ENCODE results near the gene FRRS1L.
A peak's percentile ranks its signal among the peaks of the same experiment; 100 is the strongest.

The FRRS1L gene, protein sequence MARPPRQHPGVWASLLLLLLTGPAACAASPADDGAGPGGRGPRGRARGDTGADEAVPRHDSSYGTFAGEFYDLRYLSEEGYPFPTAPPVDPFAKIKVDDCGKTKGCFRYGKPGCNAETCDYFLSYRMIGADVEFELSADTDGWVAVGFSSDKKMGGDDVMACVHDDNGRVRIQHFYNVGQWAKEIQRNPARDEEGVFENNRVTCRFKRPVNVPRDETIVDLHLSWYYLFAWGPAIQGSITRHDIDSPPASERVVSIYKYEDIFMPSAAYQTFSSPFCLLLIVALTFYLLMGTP

DNA sequence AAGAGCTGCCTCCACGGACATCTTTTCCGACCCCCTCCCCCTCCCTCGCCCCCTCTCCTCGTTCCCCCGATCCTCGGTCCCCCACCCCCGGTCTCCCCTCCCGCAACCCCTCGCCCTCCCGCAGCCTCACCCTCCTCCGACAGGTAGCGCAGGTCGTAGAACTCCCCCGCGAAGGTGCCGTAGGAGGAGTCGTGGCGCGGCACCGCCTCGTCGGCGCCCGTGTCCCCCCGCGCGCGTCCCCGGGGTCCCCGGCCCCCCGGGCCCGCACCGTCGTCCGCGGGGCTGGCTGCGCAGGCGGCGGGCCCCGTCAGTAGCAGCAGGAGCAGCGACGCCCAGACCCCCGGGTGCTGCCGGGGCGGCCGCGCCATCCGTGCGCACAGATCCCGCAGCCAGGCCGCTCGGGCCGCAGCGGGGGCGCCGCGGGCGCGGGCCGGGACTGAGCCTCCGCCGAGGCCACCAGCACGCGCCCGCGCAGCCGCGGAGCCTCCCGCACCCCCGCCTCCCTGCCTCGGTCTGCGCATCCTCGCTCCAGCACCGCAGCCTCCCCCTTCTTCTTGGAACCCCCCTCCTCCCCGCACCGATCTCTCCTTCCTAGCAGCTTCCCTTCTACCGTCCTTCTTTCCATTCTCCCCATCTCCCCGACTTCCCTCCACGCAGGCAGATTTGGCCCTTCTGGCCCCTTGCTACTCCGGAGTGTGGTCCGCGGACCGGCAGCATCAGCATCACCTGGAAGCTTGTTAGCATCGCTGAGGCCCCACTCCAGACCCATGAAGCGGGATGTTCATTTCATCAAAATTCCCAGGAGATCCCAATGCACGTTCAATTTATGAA lies at the start of gene FRRS1L:
FRRS1L (minus strand) TSS at position 479 of the 831 bp plus-strand sequence; CDS start at position 368, 111 bp downstream.
- no peak for DNase-seq

DNA sequence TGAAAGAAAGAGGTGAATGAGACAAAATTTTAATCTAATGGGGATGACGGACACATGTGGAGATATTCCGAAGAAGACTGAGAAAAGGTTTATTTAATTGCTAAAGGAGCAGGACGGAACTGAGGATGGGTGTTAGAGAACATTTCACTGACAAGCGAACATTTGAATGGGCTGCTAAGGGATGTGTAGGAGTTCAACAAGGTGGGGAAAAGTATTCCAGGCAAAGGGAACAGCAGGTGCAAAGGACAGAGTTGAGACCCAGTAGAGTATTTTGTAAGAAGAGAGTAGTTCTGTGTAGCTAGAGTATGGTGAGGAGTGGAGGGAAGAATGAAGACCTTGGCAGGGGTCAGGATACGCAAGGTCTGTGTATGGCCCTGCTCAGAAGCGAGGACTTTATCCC lies 47.4 kb upstream of the FRRS1L start:
- DNase-seq, result no peak

DNA sequence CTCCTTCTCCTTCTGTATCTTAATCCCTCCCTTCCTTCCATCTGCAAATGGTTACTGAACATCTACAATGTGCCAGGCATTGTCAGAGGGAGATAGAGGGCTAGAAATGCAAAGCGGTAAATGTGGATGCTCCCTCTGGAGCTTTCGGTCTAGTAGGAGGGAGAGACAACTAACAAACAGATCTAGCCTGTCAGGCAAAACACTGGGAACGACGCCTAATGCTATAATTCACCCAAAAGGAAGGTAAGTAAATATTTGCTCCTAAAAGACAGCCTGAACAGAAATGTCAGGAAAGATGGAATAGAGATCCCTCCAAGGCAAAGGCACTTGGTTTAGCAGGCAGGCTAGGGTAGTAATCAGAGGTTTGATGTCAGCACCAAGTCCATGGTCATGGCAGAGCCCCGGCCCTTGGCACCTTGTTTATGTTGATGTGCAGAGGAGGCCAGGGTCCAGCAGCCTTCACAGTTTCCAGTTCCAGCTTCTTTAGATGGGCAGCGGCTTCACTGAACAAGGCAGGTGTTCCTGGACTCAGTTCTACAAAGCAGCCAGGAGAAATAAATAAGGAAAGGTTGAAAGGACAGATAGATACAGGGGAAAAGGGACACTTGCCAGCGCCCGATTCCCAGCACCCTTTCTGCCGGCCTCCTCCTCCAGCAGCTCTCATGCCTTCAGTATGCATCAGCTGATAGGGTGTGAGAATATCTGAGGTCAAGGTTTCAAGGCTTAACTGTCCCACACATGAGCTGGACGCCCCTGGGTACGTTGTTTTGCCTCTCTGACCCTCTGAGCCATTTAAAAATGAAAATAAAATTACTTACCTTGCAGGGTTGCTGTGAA lies 46.5 kb upstream of the FRRS1L start:
- DNase-seq, result peak; percentile 11

DNA sequence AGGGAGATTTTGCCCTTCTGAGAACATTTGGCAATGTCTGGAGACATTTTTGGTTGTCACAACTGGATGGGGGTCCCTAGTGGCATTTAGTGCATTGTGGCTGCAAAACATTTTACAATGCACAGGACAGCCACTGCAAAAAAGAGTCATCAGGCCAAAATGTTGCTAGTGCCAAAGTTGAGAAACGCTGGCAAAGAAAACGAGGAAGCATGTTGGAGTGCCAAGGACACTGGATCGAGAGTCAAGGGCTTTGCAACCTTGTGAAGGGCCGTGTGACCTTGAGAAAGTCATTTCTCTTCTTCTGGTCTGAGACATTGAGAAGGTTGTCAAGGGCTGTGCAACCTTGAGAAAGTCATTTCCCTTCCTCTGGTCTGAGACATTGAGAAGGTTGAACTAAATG lies 45.7 kb upstream of the FRRS1L start:
- no peak for DNase-seq

DNA sequence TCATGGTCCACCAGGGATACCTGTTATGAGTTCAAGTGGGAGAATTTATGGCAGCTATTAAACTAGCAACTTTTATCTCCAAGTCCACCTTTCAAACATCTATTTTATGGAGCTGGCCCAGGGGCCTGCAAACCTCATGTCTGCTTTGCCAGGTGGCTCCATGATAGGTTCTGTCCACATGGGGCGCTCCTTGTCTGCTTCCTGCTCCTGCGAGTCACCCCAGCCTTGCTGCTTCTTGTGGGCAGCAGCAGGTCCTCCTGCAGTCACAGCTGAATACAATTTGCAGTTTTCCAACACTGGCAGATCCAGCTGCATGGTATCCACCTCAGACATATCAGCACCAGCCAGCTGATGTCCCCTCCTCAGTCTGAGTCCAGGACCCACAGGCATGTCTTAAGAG lies 39.6 kb upstream of the FRRS1L start:
- DNase-seq, result no peak

DNA sequence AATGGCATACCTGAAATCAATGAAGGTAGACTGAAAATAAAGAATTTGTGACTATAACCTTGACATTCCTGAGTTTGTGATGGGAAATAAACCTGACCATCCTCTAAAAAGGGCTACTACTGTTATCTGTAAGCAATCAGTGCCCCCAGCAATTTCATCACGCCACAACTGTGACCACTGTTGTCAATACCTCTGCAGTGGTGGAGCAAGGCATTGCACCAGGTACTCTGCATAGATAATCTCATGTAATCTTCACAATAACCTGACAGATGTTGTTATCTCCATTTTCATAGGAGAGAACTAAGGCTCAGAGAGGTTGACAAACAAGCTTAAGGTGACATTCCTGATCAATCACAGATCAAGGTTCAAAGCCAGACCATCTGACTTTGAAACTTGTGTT lies 38.5 kb upstream of the FRRS1L start:
- DNase-seq, result no peak

DNA sequence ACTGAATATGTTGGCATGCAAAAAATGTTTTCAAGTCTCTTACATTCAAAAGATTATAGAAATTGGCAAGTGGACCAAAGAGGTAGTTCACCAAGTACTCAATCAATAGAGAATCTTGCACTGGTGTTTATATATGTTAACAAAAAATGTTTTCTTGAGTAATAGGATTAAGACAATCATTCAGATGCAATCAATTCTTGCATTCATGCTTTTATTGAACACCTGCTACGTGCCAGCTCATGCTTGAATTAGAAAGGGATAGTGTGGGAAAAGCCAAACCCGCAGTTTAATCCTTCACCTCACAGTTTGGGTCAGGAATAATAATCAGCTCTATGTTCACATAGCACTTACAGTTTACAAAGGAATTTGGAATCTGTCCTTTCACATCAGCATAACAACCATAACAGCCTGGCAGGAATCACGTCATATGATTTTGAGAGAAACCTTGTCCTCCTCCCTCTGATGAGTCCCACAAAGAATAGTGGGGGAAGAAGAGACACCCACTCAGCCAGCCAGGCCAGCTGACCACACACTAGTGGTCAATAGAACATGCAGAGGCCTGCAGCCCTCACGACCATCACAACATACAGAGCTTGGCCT lies 36.8 kb upstream of the FRRS1L start:
- no peak for DNase-seq

DNA sequence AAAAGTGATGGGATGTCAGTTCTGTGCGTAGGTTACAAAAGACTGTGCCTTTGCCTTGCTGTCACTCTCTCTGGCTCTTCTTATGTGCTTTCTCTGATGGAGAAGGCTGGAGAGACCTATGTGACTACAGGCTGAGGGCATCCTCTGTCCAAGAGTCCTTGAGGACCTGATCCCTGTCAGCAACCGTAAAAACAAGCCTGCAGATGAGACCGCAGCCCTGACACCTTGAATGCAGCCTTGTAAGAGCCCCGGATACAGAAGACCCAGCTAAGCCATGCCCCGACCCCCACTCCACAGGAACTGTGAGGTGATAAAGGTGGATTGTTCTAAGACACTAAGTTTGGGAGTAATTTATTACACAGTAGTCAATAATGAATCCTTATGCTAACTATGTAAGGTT lies 32.6 kb upstream of the FRRS1L start:
- no peak for DNase-seq

DNA sequence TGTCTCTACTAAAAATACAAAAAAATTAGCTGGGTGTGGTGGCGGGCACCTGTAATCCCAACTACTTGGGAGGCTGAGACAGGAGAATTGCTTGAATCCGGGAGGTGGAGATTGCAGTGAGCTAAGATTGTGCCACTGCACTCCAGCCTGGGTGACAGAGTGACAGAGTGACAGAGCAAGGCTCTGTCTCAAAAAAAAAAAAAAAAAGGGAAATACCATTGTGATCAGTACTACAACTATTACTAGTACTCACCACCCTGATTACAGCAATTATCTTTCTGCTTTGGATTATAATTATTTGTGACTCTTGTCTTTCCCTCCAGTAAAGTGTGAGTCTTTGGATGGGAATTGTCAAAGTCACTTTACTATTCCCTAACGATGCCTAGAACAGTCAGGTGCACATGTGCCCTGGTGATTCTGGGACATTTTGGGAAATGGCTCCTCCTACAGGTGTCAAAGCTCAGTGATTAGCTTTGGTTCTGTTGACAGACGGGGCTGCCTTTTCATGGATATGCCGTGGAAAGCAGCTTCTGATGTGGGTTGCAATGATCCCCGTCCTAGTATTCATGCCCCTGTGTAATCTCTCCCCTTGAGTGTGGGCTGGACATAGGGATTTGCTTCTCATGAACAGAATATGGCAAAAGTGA lies 31.8 kb upstream of the FRRS1L start:
- no peak for DNase-seq

DNA sequence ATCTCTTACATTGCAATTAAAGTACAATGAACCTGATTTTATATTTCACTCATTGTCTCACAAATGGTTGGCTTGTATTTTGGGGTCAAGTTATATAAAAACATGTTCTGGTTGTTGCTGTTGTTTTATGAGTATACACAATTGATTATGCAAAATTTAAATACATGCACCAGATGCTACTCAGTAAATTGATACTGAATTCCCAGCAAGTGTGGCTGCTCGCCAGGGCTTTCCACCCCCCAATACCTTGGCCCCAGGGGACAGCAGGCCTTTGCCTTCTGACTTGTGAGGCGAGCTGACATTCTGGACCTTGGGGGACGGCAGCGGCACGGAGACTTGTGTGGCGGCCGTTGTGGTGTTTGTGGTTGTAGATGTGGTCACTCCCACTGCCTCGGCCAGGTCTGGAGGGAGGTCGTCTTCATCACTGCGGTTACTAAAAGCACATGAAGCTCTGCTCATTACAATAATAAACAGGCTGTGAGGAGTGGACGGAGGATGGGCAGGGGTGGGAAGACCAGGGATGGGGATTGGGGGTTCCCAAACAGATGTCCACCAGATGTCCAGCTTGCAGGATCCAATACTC lies 27.0 kb upstream of the FRRS1L start:
- peak; percentile 49 for DNase-seq

DNA sequence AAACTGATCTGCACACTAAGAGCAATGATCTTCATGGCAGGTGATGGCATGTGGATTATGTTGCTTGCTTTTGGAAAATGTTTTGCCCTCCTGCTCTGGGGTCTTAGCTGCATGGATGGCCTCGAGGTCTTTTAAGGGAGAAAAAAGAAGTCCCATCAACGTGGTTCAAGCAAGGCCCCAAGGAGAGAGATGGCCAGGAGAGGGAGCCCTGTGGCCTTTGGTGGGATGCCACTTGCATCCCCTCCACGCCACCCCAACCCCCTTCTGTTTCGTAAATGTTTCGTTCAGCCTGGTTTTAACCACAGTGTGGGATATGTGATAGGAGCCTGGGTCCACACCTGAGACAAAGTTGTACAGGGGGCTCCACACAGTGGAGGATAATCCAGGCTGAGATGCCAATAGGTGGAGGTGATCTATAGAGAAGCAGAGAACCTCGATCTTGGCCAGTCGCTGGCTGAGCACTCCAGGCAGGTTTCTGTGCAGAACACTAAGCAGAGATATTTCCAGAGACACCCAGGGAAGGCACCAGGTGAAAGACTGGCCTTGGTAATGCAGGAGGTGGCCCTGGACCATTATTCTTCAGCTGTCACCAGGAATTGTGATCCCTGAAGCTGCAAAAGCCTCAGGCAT lies 25.8 kb upstream of the FRRS1L start:
- DNase-seq, result no peak

DNA sequence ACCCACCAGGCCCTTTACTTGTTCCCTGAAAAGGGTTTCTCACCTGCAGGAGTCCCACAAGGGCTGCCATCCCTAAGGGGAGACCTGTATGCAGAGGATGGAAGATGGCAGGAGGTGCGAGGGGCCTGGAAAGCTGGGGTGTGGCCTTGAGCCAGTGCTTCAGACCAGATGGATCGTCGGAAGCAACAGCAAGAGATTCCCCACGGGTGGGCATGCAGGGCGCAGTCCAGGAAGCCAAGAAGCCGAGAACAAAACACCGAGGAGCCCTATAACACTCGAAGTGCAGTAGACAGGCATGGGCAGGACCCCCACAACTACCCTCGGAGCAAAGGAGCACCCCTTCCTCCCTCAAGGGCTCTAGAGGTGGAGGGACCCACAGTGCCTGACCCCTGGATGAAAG lies 24.7 kb upstream of the FRRS1L start:
- no peak for DNase-seq

DNA sequence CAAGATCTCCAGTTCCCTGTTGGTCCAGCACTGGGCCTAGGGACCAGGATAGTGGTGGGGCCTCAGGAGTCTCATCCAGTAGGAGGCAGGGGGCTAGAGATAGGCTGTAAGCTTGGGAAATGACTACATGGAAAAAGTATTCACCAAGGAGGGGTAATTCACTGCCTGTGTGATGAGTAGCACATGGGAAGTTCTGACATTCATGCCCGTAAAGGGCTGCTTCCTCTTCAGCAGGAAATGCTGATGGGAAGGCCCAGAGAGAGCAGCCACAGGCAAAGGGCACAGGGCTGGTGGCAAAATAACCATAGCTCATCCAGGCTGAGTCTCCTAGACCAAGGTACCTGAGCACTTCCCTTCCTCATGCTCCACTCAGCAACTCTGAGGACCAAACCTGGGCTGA lies 23.1 kb upstream of the FRRS1L start:
- DNase-seq, result peak; percentile 19

DNA sequence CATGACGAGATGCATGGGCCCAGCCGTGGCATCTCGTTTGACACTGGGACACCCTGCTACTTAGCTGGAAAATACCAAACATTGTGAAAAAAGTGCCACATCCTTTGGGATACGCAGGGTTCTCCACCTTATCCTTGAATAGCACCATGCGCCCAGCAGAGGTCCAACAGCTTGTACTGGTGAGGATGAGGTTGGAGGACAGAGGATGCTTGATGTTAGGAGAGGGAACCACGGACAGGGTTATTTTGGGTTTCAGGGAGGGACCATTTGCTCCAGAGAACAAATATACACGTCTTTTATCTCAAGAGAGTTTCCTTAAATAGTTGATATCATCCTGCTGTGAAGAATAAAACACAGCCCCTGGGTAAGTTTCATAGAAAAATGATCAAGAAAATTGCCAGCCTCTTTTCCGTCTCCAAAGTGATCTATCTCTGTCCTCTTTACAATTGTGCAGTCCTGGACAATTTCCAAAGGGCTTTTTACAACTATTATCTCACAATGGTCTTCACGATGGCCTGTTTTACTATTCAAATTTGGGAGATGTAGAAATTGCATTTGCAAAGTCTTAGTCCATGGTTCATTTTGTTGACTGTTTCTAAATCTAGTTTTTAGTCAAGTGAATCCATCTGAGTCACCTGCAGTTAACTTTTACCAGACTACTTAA lies 19.9 kb upstream of the FRRS1L start:
- DNase-seq, result no peak

DNA sequence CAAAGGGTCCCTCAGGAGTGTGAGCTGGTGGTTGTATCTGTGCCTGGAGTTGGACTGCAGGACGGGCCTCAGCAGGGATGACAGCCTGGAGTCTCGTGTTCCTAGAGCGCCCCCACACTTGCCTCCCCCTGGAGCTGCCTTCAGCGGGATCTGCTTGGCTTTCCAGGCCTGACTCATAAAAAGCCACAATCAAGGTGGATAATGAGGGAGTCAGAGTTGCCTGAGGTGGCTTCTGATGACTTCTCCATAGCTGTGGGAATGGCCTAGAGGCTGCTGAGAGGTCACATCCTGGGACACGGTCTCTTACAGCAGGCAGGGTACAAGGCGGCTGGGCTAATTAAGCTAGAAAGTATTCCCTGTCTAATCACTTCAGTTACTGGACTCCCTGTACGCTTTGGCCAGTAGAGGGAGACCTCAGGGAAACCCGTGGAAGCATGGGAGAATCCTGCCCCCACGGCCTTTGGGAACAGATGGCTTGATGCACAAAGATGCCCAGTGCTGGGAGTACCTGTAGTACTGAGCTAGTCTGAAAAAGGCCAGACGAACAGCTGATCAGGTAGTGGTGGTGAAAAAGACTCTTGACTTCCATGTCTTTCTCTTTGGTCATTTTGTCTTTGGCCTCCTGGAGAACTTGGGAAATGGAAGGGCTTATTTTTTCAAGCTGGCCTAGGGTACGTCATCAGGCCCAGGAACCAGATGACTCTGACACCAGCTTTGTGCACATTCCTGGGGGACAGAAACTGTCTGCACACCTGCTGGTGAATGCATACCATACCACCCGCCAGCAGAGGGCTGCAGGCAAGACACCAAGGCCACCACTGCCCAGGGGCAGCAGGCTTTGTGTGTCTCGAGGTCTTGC lies 16.1 kb upstream of the FRRS1L start:
- peak; percentile 15 for DNase-seq

DNA sequence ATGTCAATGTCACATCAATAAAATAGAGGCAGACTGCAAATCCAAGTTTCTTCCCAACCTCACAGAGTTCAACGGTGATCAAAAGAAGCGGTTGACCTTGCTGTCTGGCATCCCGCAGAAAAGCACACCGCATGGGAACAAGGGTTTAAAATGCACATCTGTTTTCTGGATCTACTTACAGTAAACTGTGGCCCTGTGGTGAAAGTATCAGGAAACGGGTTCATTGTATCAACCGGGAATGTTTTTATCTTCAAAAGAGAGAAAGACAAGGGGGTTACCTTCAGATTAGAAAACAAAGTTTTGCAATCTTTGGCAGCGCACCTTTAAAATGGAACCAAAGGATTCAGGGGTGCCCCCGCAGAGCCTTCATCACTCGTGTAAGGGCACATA lies 15.5 kb upstream of the FRRS1L start:
- no peak for DNase-seq

DNA sequence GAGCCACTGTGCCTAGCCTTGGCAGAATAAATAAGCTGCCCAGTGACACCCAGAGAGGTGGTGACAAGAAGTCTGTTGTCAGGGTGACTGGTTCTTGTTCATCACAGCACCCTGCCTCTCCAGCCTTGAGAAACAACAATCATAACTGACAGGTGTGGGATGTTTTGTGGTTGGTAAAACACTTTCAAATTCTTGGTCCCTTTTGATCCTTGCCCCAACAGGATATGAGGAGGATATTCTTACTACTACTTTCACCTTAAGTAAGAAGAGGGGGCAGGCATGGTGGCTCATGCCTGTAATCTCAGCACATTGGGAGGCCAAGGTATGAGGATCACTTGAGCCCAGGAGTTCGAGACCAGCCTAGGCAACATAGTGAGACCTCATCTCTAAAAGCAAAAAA lies 14.2 kb upstream of the FRRS1L start:
- DNase-seq, result no peak

DNA sequence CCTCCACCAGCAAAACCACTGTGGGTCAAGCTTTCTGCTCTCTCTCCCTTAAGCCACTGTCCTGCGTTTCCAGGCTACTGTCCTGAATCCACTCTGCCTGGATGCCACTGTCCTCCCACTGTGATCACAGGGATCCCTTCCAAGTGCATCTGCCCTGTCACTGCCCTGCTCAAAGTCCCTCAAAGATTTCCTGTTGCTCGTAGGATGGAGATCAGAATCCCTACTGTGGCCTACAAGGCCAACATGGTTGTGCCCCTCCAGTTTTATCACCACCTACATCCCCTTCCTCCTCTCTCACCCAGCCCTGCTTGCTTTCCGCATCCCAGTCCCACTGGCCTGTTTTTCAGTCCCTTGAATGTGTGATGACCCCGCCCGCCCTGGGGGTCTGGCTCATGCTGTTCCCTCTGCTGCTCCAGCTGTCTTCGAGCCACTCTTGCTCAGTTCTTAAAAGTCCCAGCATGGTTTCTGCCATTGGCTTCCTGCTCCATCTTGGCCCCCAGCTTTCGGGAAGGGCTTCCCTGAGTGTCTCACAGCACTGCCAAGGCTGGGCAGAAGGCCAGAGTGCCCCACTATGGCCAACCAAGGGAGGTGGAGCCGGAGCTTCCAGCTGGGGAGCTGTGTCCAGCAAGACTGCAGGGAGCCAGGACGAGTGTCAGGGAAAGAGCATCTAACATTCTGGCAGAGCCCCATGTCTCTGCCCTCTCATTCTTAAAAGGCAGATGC lies 12.9 kb upstream of the FRRS1L start:
- DNase-seq, result no peak

DNA sequence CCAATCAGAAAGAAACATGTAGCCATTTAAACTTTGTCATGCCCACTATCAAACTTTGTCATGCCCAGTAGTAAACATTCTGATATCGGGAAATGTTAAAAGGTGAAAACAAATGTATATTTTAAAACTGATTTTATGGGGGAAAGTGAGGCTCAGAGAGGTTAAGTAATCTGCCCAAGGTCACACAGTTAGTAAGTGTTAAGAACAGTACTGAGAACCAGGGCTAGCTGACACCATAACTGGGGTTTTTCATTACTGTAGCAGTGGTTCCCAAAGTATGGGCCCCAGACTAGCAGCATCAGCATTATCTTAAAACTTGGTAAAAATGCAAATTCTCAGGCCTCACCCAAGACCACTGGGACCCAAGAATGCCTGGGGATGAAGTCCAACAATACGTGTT lies 9.9 kb upstream of the FRRS1L start:
- DNase-seq, result no peak

All from HCEC 1CT (cell line).